MCF 10A (cell line): ENCODE measurements around the gene SLC30A9. TPM values are rescaled to one million over a fixed set of nuclear protein-coding genes. Genes with fewer than 3 reads are reported as not detected.
A peak's percentile ranks its signal among the peaks of the same experiment; 100 is the strongest.

Experiments
- BruUV-seq: library from RNA; stranded (reverse); fragments of 400-500 nt; replicated peaks from 2 replicates; lab custom pipeline; 2021; lab: Mats Ljungman, UMichigan
- CTCF ChIA-PET: fragments of 300-600 bp; sonication (Branson Sonifier 250); formaldehyde crosslinking; extraction: SDS; loops from one replicate; lab custom pipeline; 2021; ENCODE audit warnings: antibody characterized with exemption, inconsistent platforms; lab: Yijun Ruan, JAX
- POLR2A ChIA-PET: fragments of 300-600, 350-650 bp; sonication (Branson Sonifier 250); formaldehyde crosslinking; extraction: SDS; loops from one replicate; lab custom pipeline; 2020; ENCODE audit warnings: antibody characterized with exemption, inconsistent platforms; lab: Yijun Ruan, JAX
- DNase-seq: peaks from one replicate; pipeline ENCODE4 v3.0.0-alpha.2; 2018; ENCODE audit not compliant: unreplicated experiment
- H3K27ac Mint-ChIP-seq: one replicate; pipeline ENCODE4 v1.8.0; 2022; ENCODE audit warnings: mild to moderate bottlenecking, low read depth, mixed read lengths; ENCODE audit not compliant: unreplicated experiment
- H3K27me3 Mint-ChIP-seq: one replicate; pipeline ENCODE4 v1.8.0; 2022; ENCODE audit warnings: mixed read lengths; ENCODE audit not compliant: insufficient read depth, unreplicated experiment
- H3K36me3 Mint-ChIP-seq: one replicate; pipeline ENCODE4 v1.8.0; 2022; ENCODE audit warnings: mild to moderate bottlenecking, moderate library complexity, mixed read lengths; ENCODE audit not compliant: insufficient read depth, unreplicated experiment
- H3K4me1 Mint-ChIP-seq: one replicate; pipeline ENCODE4 v1.8.0; 2022; ENCODE audit warnings: mixed read lengths; ENCODE audit not compliant: insufficient read depth, unreplicated experiment
- H3K4me3 Mint-ChIP-seq: one replicate; pipeline ENCODE4 v1.8.0; 2022; ENCODE audit warnings: mild to moderate bottlenecking, moderate library complexity, mixed read lengths; ENCODE audit not compliant: unreplicated experiment
- H3K9me3 Mint-ChIP-seq: one replicate; pipeline ENCODE4 v1.8.0; 2022; ENCODE audit warnings: mixed read lengths; ENCODE audit not compliant: unreplicated experiment
- intact Hi-C: fragments of 100-400 bp; cut with micrococcal nuclease; formaldehyde crosslinking; loops from 2 replicates; pipeline ENCODE4 v1.14.1; 2022
- total RNA-seq: library from RNA; stranded (reverse); gene quantifications from 2 replicates; pipeline ENCODE4 v1.2.3, GENCODE V29; 2022
- TF ChIP-seq, protein P1 (sequence below): fragments of 200-600 bp; IDR thresholded peaks from one replicate; pipeline ENCODE4 v1.8.0; 2022; ENCODE audit warnings: antibody characterized with exemption, mild to moderate bottlenecking; ENCODE audit not compliant: unreplicated experiment

The SLC30A9 gene
- total RNA-seq, 1 experiment from 2014 or later, result 58.5 TPM

DNA sequence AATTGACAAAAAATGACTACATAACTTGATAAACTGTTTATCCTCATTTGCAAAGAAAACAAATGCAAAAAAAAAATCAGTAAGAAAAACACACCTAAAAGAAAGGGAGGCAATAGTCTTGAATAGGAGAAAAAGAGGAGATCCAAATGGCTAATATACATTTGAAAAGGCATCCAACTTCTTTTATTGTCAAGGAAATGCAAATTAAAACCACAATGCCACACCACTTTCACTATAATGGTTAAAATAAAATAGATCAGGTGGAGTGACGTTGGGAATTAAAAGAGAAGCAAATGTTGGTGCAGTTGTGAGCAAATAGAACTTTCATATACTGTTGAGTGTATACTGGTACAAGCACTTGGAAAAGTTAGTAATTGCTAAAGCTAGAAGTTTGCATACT lies 5.2 kb upstream of the SLC30A9 start:
- Mint-ChIP-seq H3K27me3 (no peaks in the 10 kb centered on the region), H3K4me3 (no peak overlapping the region), H3K9me3 (no peaks in the 10 kb centered on the region), H3K27ac (no peak overlapping the region), H3K4me1 (no peaks in the 10 kb centered on the region), H3K36me3 (no peaks in the 10 kb centered on the region)
- DNase-seq, result no peak
- ChIA-PET CTCF (no interaction called here), POLR2A (interaction anchor here (0.6 to 3.1 kb wide), 4 partner anchors 8 to 314 kb away, joined by 3 to 8 read pairs (median 3); partner anchors contain the start of gene TMEM33)
- TF ChIP-seq, protein P1, sequence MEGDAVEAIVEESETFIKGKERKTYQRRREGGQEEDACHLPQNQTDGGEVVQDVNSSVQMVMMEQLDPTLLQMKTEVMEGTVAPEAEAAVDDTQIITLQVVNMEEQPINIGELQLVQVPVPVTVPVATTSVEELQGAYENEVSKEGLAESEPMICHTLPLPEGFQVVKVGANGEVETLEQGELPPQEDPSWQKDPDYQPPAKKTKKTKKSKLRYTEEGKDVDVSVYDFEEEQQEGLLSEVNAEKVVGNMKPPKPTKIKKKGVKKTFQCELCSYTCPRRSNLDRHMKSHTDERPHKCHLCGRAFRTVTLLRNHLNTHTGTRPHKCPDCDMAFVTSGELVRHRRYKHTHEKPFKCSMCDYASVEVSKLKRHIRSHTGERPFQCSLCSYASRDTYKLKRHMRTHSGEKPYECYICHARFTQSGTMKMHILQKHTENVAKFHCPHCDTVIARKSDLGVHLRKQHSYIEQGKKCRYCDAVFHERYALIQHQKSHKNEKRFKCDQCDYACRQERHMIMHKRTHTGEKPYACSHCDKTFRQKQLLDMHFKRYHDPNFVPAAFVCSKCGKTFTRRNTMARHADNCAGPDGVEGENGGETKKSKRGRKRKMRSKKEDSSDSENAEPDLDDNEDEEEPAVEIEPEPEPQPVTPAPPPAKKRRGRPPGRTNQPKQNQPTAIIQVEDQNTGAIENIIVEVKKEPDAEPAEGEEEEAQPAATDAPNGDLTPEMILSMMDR, result no peak
- intact Hi-C loops, result no loop called here
- no TSS peak for BruUV-seq

DNA sequence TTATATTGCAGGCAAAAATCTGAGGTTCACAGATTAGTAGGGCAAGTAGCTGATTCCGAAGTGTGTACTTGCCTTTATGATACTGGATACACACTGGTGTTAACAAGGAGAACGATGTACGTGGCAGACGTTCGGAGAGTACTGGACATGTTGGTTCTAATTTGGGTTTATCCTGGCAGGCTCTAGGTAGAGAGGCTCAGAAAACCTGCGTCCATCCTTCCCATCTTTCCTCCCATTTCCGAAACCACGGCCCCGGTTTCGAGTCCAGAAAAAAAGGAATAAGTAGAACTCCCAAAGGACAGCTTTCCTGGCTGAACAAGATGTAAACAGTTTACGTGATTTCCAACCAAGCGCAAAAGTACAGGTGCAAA lies 351 bp upstream of the SLC30A9 start:
- DNase-seq, result no peak
- intact Hi-C loops, result loop anchor here (5.0 to 10.0 kb wide), 2 partner anchors 53 to 295 kb away; partner anchors contain the start of gene TMEM33
- Mint-ChIP-seq H3K27me3 (no peaks in the 10 kb centered on the region), H3K4me3 (peak overlapping the region; percentile 97), H3K27ac (peak overlapping the region; percentile 93), H3K4me1 (peaks cover 6% of the 10 kb centered on the region), H3K36me3 (peaks cover 4% of the 10 kb centered on the region), H3K9me3 (no peaks in the 10 kb centered on the region)
- ChIA-PET POLR2A (interaction anchor here (0.6 to 3.4 kb wide), 26 partner anchors 11 to 660 kb away, joined by 3 to 98 read pairs (median 5); partner anchors contain the start of gene TMEM33), CTCF (interaction anchor here (0.6 to 1.5 kb wide), 7 partner anchors 8 to 1306 kb away, joined by 3 to 4 read pairs (median 3); no protein-coding TSS in a partner anchor)
- BruUV-seq, result no TSS peak
- TF ChIP-seq, protein P1, result no peak

DNA sequence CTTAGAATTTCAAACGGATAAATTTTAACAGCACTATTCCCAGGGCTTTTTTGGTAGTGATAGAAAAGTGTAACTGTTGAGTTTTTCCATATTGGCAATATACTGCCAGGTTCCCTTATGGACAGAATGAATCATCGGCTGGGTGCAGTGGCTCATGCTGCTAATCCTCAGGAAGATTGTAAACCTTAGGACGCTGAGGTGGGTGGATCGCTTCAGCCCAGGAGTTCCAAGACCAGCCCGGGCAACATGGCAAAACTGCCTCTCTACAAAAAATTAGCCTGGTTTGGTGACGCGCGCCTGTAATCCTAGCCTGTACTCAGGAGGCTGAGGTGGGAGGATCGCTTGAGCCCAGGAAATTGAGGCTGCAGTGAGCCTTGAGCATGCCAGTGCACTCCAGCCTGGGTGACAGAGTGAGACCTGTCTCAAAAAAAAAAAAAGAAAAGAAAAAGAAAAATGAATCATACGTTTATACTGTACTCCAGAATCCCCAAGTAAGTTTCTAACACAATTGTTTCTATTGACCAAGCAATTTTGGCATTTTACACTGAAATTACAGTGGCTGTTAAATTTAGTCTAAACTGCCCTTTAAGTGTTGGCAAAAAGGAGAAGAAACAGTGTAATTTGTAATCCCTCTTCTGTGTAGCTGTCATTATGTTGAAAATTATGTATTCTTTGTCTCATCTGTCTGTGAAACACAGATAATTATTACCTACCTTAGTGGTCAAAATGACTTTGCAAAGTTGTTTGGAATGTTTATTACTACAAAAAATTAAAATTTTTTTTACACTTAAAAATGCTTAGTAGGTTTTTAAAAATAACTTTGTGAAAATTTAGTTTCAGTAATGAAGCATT lies 1.8 kb downstream of the SLC30A9 start:
- H3K4me1 Mint-ChIP-seq, result peaks cover 6% of the 10 kb centered on the region
- H3K27ac Mint-ChIP-seq, result peak overlapping the region; percentile 93
- ChIA-PET CTCF (interaction anchor here (0.7 kb wide), 1 partner anchor 293 kb away, joined by 3 read pairs; no protein-coding TSS in a partner anchor), POLR2A (interaction anchor here (0.7 to 3.4 kb wide), 13 partner anchors 9 to 357 kb away, joined by 3 to 98 read pairs (median 5); partner anchors contain the start of genes DCAF4L1 and TMEM33)
- H3K4me3 Mint-ChIP-seq, result peak overlapping the region; percentile 97
- H3K36me3 Mint-ChIP-seq, result peaks cover 5% of the 10 kb centered on the region
- H3K27me3 Mint-ChIP-seq, result no peaks in the 10 kb centered on the region
- H3K9me3 Mint-ChIP-seq, result no peaks in the 10 kb centered on the region
- no TSS peak for BruUV-seq
- peak; percentile 72 for DNase-seq
- intact Hi-C loops, result loop anchor here (5.0 to 10.0 kb wide), 2 partner anchors 55 to 293 kb away; partner anchors contain the start of gene TMEM33
- TF ChIP-seq, protein P1, result no peak
